Stimulated activated naive CD8-positive, alpha-beta T cell treated with anti-CD3 and anti-CD28 coated beads, Interleukin-15, Interleukin-2, amounts not matched to agents 100 ng/mL and 50 ng/mL, for 24 hours (primary cell): ENCODE results near the gene GALNTL6.

Experiments used
- H3K27ac Mint-ChIP-seq: one replicate; pipeline ENCODE4 v1.8.0; 2021; ENCODE audit warnings: mild to moderate bottlenecking, mixed read lengths
- H3K27me3 Mint-ChIP-seq: one replicate; pipeline ENCODE4 v1.8.0; 2021; ENCODE audit warnings: mixed read lengths
- H3K36me3 Mint-ChIP-seq: one replicate; pipeline ENCODE4 v1.8.0; 2021; ENCODE audit warnings: low read depth, mixed read lengths
- H3K4me1 Mint-ChIP-seq: one replicate; pipeline ENCODE4 v1.8.0; 2021; ENCODE audit warnings: low read depth, mixed read lengths
- H3K4me3 Mint-ChIP-seq: one replicate; pipeline ENCODE4 v1.8.0; 2021; ENCODE audit warnings: mild to moderate bottlenecking, mixed read lengths
- H3K9me3 Mint-ChIP-seq: one replicate; pipeline ENCODE4 v1.8.0; 2021; ENCODE audit warnings: mixed read lengths

GALNTL6 gene

DNA sequence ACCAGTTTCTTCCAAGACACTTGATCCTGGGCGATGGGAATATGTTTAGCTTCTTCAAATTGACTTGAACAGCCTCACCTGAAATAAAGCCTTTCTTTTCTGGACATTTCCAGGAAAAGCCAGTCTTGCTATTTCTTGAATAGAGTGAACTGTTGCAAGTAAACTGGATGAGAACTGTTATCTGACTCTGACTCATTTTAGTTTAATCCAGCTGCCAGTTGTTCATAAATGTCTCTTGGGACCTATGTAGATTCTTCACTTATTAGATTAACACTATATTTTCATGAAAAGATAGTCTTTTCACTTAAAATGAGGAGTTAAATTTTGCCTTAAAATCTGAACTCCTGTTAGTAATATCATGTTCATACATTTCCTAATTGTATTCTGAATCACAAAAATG lies 740.0 kb downstream of the GALNTL6 start:
- H3K36me3 Mint-ChIP-seq = no peaks in the 10 kb centered on the region
- H3K4me1 Mint-ChIP-seq = no peaks in the 10 kb centered on the region
- H3K9me3 Mint-ChIP-seq = no peaks in the 10 kb centered on the region
- no peaks in the 10 kb centered on the region for H3K27me3 Mint-ChIP-seq
- H3K4me3 Mint-ChIP-seq = no peak overlapping the region
- no peak overlapping the region for H3K27ac Mint-ChIP-seq

DNA sequence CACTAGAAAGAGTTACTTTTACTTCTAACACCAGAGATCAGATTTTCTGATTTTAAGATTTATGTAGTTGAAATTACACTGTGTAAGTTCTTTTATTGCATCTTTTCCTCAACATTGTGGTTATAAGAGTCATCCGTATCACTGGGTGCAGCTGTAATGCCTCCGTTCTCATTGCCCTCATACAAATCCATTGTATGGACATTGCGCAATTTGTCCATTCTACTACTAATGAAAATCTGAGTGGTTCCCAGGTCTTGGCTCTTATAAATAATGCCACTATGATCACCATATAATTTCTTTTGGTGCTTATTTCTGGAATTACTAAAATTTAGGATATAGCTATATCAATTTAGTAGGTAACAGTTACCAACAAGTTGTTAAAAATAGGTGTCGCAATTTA lies 741.4 kb downstream of the GALNTL6 start:
- H3K4me3 Mint-ChIP-seq = no peak overlapping the region
- H3K9me3 Mint-ChIP-seq = no peaks in the 10 kb centered on the region
- no peaks in the 10 kb centered on the region for H3K36me3 Mint-ChIP-seq
- no peak overlapping the region for H3K27ac Mint-ChIP-seq
- H3K4me1 Mint-ChIP-seq = no peaks in the 10 kb centered on the region
- no peaks in the 10 kb centered on the region for H3K27me3 Mint-ChIP-seq

DNA sequence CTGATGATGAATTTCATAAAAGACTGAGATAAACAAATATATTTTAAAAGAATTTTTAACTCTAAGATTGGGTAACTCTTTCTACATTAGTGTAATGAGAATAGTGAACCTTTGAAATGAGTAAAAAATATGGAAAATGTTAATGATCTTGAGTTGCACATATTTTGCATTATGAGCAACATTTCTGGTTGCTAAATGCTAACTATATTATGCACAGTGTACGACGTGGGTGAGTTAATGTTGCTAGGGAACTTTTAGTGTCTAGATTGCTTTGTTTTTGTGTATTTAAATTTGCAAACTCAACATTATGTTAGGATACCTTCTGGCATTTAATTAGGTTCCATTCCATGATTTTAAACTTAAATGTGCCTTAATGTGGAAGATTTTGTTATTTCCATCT lies 742.5 kb downstream of the GALNTL6 start:
- Mint-ChIP-seq H3K27ac (no peak overlapping the region), H3K4me3 (no peak overlapping the region), H3K9me3 (no peaks in the 10 kb centered on the region)

DNA sequence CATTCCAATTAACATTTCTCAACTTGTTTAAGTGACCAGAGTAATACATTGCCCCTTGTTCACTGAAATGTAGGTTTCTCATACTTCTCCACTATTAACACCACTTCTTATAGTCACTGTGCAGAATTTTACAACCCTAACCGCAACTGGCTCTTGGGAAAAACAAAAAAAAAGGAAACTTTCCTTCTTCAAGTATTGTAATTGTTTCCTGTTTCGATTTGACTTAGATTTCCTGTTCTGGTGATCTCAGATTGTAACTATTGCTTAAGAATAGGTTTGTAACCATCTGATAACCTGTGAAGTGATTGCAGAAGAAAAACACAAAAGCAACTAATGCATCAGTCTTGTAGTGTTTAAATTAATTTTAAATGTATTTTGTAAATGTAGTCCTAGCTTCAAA lies 760.7 kb downstream of the GALNTL6 start:
- Mint-ChIP-seq H3K4me3 (no peak overlapping the region), H3K27me3 (no peaks in the 10 kb centered on the region), H3K27ac (no peak overlapping the region), H3K9me3 (peaks cover 4% of the 10 kb centered on the region), H3K36me3 (no peaks in the 10 kb centered on the region), H3K4me1 (no peaks in the 10 kb centered on the region)

More for the DNA sequence above, 742.5 kb downstream of the GALNTL6 start:
- Mint-ChIP-seq H3K27me3 (no peaks in the 10 kb centered on the region), H3K36me3 (no peaks in the 10 kb centered on the region), H3K4me1 (no peaks in the 10 kb centered on the region)

DNA sequence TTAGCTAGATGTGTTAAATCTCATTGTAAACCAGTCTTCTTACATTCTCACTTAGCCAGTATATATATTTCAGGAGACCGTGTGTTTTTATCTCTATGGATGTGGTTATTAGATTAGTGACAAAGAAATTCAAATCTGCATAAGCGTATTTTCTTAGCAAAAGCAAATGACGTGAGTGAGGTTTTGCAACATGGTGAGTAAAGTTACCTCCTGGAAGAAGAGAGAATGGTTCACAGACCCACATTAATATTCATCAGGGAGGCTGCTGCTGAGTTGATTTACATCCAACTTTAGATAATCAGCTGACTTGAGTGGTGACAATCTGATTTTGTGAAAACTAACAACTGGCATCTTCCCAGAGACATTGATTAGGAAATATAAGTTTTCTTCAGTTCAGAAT lies 765.5 kb downstream of the GALNTL6 start:
- no peak overlapping the region for H3K4me3 Mint-ChIP-seq
- H3K4me1 Mint-ChIP-seq = no peaks in the 10 kb centered on the region
- H3K27ac Mint-ChIP-seq = no peak overlapping the region
- H3K27me3 Mint-ChIP-seq = no peaks in the 10 kb centered on the region
- peaks cover 3% of the 10 kb centered on the region for H3K9me3 Mint-ChIP-seq
- H3K36me3 Mint-ChIP-seq = no peaks in the 10 kb centered on the region

DNA sequence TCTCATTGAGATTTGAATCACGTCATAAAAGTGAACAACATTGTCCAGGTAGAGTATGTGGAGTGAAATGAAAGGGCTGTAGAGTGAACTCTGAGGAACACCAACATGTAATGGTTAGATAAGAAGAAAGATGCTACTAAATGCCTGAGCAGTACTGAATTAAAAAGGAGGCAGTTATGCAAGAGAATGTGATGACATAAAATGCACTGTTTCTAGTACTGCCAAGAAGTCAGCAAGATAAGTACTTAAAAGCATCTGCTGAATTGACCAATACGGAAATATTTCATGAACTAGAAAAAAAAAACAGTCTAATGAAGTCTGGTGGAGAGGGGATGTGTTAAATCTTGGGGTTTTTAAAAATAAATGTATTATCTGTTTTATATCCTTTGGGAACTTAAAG lies 771.6 kb downstream of the GALNTL6 start:
- Mint-ChIP-seq H3K36me3 (no peaks in the 10 kb centered on the region), H3K4me1 (no peaks in the 10 kb centered on the region), H3K4me3 (no peak overlapping the region), H3K27ac (no peak overlapping the region), H3K27me3 (no peaks in the 10 kb centered on the region), H3K9me3 (peaks cover 3% of the 10 kb centered on the region)

DNA sequence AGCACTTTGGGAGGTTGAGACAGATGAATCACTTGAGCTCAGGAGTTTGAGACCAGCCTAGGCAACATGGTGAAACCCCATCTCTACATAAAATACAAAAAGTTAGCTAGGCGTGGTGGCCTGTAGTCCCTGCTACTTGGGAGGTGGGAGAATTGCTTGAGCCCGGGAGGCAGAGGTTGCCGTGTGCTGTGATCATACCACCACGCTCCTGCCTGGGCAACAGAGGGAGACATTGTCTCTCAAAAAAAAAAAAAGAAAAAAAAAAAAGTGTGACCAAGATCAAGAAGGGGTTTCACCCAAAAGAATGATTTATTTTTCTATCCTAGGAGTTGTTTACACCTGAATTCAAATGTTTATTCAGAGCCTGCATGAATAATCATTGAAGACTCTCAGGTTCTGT lies 783.0 kb downstream of the GALNTL6 start:
- Mint-ChIP-seq H3K36me3 (no peaks in the 10 kb centered on the region), H3K27ac (no peak overlapping the region), H3K9me3 (peaks cover 3% of the 10 kb centered on the region), H3K4me3 (no peak overlapping the region), H3K27me3 (no peaks in the 10 kb centered on the region), H3K4me1 (no peaks in the 10 kb centered on the region)

DNA sequence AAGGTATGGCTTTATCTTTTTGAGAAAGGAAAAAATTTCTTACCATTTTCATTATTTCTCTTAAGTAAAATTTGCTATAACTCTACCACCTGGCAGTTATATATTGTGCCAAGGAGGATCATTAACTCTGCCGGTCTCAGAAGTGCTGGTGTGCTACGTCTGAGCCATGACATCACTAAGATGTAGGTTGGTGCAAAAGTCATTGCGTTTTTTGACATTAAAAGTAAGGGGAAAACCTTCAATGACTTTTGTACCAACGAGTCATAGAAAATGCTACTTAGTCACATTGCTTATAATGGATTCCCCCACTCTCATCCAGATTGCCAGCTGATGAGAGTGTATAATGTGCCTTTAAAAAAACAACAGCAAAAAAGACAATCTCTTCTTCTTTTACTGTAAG lies 786.4 kb downstream of the GALNTL6 start:
- Mint-ChIP-seq H3K27me3 (no peaks in the 10 kb centered on the region), H3K27ac (no peak overlapping the region), H3K4me1 (no peaks in the 10 kb centered on the region)

DNA sequence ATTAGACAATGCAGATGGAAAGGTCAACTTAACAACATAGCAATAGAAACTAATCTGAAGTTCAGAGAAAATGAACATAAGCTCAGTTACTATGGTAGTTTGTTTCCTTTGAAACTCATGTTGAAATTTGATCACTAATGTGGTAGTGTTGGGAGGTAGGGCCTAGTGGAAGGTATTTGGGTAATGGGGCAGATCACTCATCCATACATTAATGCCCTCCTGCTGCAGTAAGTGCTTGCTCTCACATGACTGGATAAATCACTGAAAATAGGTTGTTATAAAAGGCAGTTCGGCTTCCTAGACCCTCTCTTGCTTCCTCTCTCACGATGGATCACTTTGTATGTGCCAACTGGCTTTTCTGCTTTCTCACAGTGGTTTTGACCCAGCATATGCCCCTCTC lies 788.0 kb downstream of the GALNTL6 start:
- H3K4me3 Mint-ChIP-seq = no peak overlapping the region
- H3K36me3 Mint-ChIP-seq = no peaks in the 10 kb centered on the region
- H3K9me3 Mint-ChIP-seq = no peaks in the 10 kb centered on the region
- H3K4me1 Mint-ChIP-seq = no peaks in the 10 kb centered on the region
- no peaks in the 10 kb centered on the region for H3K27me3 Mint-ChIP-seq
- no peak overlapping the region for H3K27ac Mint-ChIP-seq

More for the DNA sequence above, 786.4 kb downstream of the GALNTL6 start:
- Mint-ChIP-seq H3K36me3 (no peaks in the 10 kb centered on the region), H3K9me3 (no peaks in the 10 kb centered on the region), H3K4me3 (no peak overlapping the region)

DNA sequence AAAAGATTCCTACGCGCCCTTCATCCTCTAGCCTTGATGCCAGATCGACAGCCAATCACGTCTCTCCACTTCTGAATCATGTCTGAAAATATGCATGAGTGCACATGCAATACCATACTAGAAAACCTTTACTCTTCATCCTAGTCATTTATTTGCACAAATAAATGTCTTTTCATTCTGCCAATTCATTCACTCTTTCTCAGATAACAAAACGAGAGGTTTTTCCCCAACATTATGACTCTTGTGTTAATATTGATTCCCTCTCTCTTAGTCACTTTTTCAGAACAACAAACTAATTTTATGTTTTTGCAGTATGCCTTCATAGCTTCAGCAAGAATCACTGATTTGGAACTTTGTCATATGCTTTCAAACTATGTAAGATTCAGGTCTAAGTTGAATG lies 806.0 kb downstream of the GALNTL6 start:
- Mint-ChIP-seq H3K27me3 (no peaks in the 10 kb centered on the region), H3K4me1 (no peaks in the 10 kb centered on the region), H3K27ac (no peak overlapping the region), H3K4me3 (no peak overlapping the region), H3K36me3 (no peaks in the 10 kb centered on the region), H3K9me3 (peaks cover 5% of the 10 kb centered on the region)

DNA sequence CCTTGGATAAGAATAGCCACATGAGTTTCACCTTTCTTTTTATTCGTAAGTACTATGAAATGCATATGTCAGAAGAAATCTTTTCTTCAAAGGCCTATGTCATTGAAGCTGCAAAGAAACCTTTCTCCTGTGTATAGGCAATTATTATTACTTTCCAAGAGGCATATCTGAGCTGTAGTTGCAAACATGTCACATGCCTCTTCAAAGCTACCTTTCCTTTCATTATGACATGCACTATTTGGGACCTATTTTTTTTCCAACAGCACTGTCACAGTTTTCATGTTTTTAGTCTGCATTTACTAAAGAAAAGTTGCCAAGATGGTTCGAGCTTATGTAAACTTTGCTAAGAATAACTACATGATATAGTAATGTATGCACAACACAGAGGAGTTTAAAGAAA lies 806.6 kb downstream of the GALNTL6 start:
- H3K4me3 Mint-ChIP-seq = no peak overlapping the region
- no peaks in the 10 kb centered on the region for H3K27me3 Mint-ChIP-seq
- H3K9me3 Mint-ChIP-seq = peaks cover 7% of the 10 kb centered on the region
- H3K36me3 Mint-ChIP-seq = no peaks in the 10 kb centered on the region
- H3K4me1 Mint-ChIP-seq = no peaks in the 10 kb centered on the region
- no peak overlapping the region for H3K27ac Mint-ChIP-seq

DNA sequence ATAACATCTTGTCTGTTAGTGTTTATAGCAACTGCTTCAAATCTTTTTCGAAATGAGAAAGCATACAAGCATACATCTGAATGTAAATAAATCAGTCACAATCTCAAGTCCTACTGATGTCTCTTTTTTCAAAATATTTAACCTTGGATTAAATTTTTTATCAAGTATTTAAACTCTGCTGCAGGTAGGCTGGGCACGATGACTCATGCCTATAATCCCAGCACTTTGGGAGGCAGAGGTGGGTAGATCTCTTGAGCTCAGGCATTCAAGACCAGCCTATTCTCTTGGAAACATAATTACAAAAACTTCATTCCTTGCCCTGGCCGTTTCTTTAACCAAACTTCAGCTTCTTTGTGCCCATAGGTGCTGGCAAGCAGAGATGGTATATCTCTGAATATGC lies 815.1 kb downstream of the GALNTL6 start:
- H3K27ac Mint-ChIP-seq = no peak overlapping the region
- H3K9me3 Mint-ChIP-seq = peaks cover 3% of the 10 kb centered on the region
- no peaks in the 10 kb centered on the region for H3K4me1 Mint-ChIP-seq
- H3K4me3 Mint-ChIP-seq = no peak overlapping the region
- no peaks in the 10 kb centered on the region for H3K36me3 Mint-ChIP-seq
- no peaks in the 10 kb centered on the region for H3K27me3 Mint-ChIP-seq

DNA sequence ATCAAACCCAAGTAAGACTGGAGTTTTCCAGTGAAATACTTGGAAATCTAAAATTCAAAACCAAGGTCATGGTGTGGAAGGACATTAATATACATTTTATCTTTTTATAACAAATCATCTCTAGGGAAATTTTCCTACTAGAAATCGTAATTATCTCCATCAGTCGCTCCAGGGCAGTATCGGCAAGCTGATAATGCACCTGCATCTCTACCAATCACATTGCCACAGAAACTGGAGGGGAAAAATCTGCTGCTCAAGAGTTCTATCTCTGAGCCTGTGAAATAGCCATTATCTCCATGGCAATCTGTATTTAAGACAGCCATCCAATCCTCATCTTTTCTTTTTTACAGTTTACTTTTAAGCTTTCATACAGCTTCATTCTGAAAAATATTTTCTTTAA lies 817.1 kb downstream of the GALNTL6 start:
- no peaks in the 10 kb centered on the region for H3K4me1 Mint-ChIP-seq
- no peak overlapping the region for H3K27ac Mint-ChIP-seq
- no peaks in the 10 kb centered on the region for H3K36me3 Mint-ChIP-seq
- H3K9me3 Mint-ChIP-seq = no peaks in the 10 kb centered on the region
- no peaks in the 10 kb centered on the region for H3K27me3 Mint-ChIP-seq
- no peak overlapping the region for H3K4me3 Mint-ChIP-seq

DNA sequence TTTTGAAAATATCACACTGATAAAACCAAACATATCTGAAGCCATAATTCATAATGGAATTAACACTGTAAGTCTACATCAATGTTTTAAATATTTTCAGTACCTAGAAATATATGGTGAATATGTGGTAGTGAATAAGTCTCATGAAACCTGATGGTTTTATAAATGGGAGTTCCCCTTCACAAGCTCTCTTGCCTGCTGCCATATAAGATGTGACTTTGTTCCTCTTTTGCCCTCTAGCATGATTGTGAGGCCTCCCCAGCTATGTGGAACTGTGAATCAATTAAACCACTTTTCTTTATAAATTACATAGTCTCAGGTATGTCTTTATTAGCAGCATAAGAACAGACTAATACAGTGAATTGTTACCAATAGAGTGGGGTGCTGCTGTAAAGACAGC lies 818.6 kb downstream of the GALNTL6 start:
- Mint-ChIP-seq H3K4me3 (no peak overlapping the region), H3K4me1 (no peaks in the 10 kb centered on the region), H3K36me3 (no peaks in the 10 kb centered on the region), H3K27ac (no peak overlapping the region), H3K27me3 (no peaks in the 10 kb centered on the region), H3K9me3 (no peaks in the 10 kb centered on the region)

DNA sequence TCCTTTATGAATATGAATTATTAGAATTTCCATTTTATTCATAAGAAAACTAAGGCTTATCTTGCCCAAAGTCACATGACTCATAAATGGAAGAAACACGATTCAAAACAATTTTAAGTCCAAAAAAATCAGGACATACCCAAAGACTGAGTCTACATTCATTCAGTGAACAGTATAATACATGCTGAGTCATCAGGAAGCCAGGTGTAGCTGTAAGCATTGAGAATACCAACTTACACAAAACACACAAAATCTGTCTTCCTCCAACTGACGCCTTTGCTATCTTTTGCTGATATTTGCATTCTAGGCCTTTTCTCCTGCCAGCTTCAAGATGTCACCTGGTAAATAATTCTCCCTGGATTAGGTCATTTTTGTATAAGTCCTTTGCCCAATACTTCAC lies 835.3 kb downstream of the GALNTL6 start:
- H3K4me1 Mint-ChIP-seq = no peaks in the 10 kb centered on the region
- no peaks in the 10 kb centered on the region for H3K36me3 Mint-ChIP-seq
- H3K9me3 Mint-ChIP-seq = peaks cover 8% of the 10 kb centered on the region
- H3K4me3 Mint-ChIP-seq = no peak overlapping the region
- H3K27me3 Mint-ChIP-seq = no peaks in the 10 kb centered on the region
- no peak overlapping the region for H3K27ac Mint-ChIP-seq

DNA sequence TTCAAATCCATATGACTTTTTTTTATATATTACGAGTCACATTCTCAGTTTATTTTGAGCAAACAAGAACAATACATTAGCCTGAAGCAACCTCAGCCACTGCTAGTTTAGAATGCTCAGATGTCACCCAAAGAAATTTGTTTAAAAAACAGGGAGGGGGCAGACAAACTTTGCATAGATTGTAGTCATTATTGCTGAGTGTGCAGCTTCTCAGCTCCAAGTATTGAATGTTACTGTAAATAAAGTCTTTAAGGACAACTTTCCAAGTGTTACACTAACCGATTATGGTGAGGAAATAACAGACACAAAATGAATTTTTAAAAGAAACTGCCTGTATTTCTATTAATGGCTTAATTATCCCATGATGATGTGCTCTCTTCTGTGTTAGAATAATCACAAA lies 835.9 kb downstream of the GALNTL6 start:
- H3K4me1 Mint-ChIP-seq = no peaks in the 10 kb centered on the region
- no peak overlapping the region for H3K4me3 Mint-ChIP-seq
- no peak overlapping the region for H3K27ac Mint-ChIP-seq
- no peaks in the 10 kb centered on the region for H3K36me3 Mint-ChIP-seq
- peaks cover 6% of the 10 kb centered on the region for H3K9me3 Mint-ChIP-seq
- H3K27me3 Mint-ChIP-seq = no peaks in the 10 kb centered on the region
